HCT116 (cell line): ENCODE results near the gene MARCHF3. TPM values are rescaled to one million over a fixed set of nuclear protein-coding genes. Genes with fewer than 3 reads are reported as not detected.

Source experiments
- ATAC-seq: fragments of 200-7000 bp; cut with Tn5 transposase; 2 replicates; pipeline ENCODE4 v1.9.1; 2020; ENCODE audit warnings: mild to moderate bottlenecking, moderate library complexity
- BruUV-seq: library from RNA; stranded (reverse); fragments of 400-500 nt; replicated peaks from 2 replicates; lab custom pipeline; 2021; lab: Mats Ljungman, UMichigan
- CTCF ChIA-PET: fragments of 300-600 bp; sonication (Branson Sonifier 250); formaldehyde crosslinking; loops from one replicate; lab custom pipeline; 2021; ENCODE audit warnings: antibody characterized with exemption; lab: Charles Lee
- POLR2A ChIA-PET: fragments of 300-600, 350-600 bp; sonication (Branson Sonifier 250); formaldehyde crosslinking; loops from one replicate; lab custom pipeline; 2021; ENCODE audit warnings: antibody characterized with exemption; lab: Charles Lee
- RAD21 ChIA-PET, 2 experiments: fragments of 300-600 bp; sonication (Branson Sonifier 250); formaldehyde crosslinking; loops; one replicate each; lab custom pipeline; 2023; ENCODE audit warnings: low total read pairs in 2 of 2; ENCODE audit not compliant: uncharacterized antibody in 2 of 2, unreplicated experiment in 2 of 2, low non-redundant PET in 1 of 2; lab: Charles Lee
- DNase-seq: peaks from one replicate; pipeline ENCODE4 v3.0.0-alpha.2; 2010; ENCODE audit warnings: low read depth, low spot score
- H2AFZ ChIP-seq: fragments of 200-600 bp; shearing (Covaris generic), sonication (generic); 2 replicates; pipeline ENCODE4 v1.6.1; 2017; ENCODE audit warnings: low read depth, mixed run types, mixed read lengths, antibody characterized with exemption, low read length; ENCODE audit not compliant: poor library complexity, severe bottlenecking
- H3K27ac ChIP-seq: 2 replicates; pipeline ENCODE4 v1.5.1; 2012; ENCODE audit warnings: low read depth, low read length
- H3K27me3 ChIP-seq: fragments of 200-600 bp; sonication (generic); 2 replicates; pipeline ENCODE4 v1.6.1; 2016; ENCODE audit warnings: mixed run types, low read length, mixed read lengths; ENCODE audit not compliant: insufficient read depth
- H3K36me3 ChIP-seq, 2 experiments: fragments of 200-500 bp in 1 of 2; fragments of 200-600 bp in 1 of 2; sonication (Bioruptor generic) in 1 of 2; sonication (generic) in 1 of 2; 2 replicates each; pipeline versions ENCODE4 v1.5.1 to v1.6.1; 2014 to 2016; ENCODE audit warnings: low read length in 2 of 2, inconsistent platforms in 1 of 2, mixed read lengths in 1 of 2, mixed run types in 1 of 2; ENCODE audit not compliant: insufficient read depth in 2 of 2, control insufficient read depth in 1 of 2
- H3K4me1 ChIP-seq, 2 experiments: fragments of 200-600 bp in 1 of 2; sonication (generic) in 1 of 2; 2 replicates each; pipeline versions ENCODE4 v1.5.1 to v1.6.1; 2012 to 2017; ENCODE audit warnings: low read length in 2 of 2, inconsistent platforms in 1 of 2, mild to moderate bottlenecking in 1 of 2, mixed read lengths in 1 of 2, mixed run types in 1 of 2, moderate library complexity in 1 of 2; ENCODE audit not compliant: insufficient read depth in 2 of 2, control insufficient read depth in 1 of 2
- H3K4me2 ChIP-seq: fragments of 200-600 bp; sonication (generic); 2 replicates; pipeline ENCODE4 v1.6.1; 2017; ENCODE audit warnings: mixed run types, low read length, mixed read lengths
- H3K4me3 ChIP-seq, 2 experiments: fragments of 200-600 bp in 1 of 2; sonication (generic) in 1 of 2; replicated peaks in 1 of 2; 2 replicates each; pipeline ENCODE4 v1.5.1; 2011 to 2016; ENCODE audit warnings: low read length in 2 of 2, control low read depth in 1 of 2, low read depth in 1 of 2, mild to moderate bottlenecking in 1 of 2, mixed read lengths in 1 of 2, mixed run types in 1 of 2
- H3K79me2 ChIP-seq: fragments of 200-600 bp; sonication (generic); 2 replicates; pipeline ENCODE4 v1.6.1; 2017; ENCODE audit warnings: mild to moderate bottlenecking, mixed run types, low read length, moderate library complexity, mixed read lengths; ENCODE audit not compliant: insufficient read depth
- H3K9ac ChIP-seq: fragments of 200-600 bp; sonication (generic); 2 replicates; pipeline ENCODE4 v1.6.1; 2016; ENCODE audit warnings: low read length, mixed read lengths
- H3K9me2 ChIP-seq: fragments of 200-600 bp; sonication (generic), shearing (Covaris generic); 2 replicates; pipeline ENCODE4 v1.6.1; 2017; ENCODE audit warnings: mixed run types, mild to moderate bottlenecking, moderate library complexity; ENCODE audit not compliant: insufficient read depth
- H3K9me3 ChIP-seq, 2 experiments: fragments of 200-500 bp in 1 of 2; fragments of 200-600 bp in 1 of 2; sonication (Bioruptor generic) in 1 of 2; sonication (generic) in 1 of 2; 2 replicates each; pipeline ENCODE4 v1.6.1; 2014 to 2017; ENCODE audit warnings: low read length in 2 of 2, mixed read lengths in 2 of 2, inconsistent platforms in 1 of 2, low read depth in 1 of 2, mild to moderate bottlenecking in 1 of 2, mixed run types in 1 of 2, moderate library complexity in 1 of 2; ENCODE audit not compliant: control insufficient read depth in 1 of 2, insufficient read depth in 1 of 2
- H4K20me1 ChIP-seq: fragments of 200-600 bp; sonication (generic), shearing (Covaris generic); 2 replicates; pipeline ENCODE4 v1.6.1; 2017; ENCODE audit warnings: mixed run types, mild to moderate bottlenecking, moderate library complexity; ENCODE audit not compliant: insufficient read depth
- CBX3 ChIP-seq: IDR thresholded peaks from 2 replicates; pipeline ENCODE4 v1.6.1; 2012; ENCODE audit warnings: low read depth
- CEBPB ChIP-seq: IDR thresholded peaks from 2 replicates; pipeline ENCODE4 v1.6.1; 2012; ENCODE audit warnings: low read depth
- CTCF ChIP-seq, 3 experiments: fragments of 200-600 bp in 1 of 3; sonication (generic) in 1 of 3; IDR thresholded peaks in 2 of 3; conservative IDR thresholded peaks in 1 of 3; 2 replicates each; pipeline ENCODE4 v1.5.1; 2012 to 2017; ENCODE audit warnings: low read depth in 2 of 3, low read length in 2 of 3, antibody characterized with exemption in 1 of 3, borderline replicate concordance in 1 of 3, control low read depth in 1 of 3, mild to moderate bottlenecking in 1 of 3, mixed read lengths in 1 of 3, mixed run types in 1 of 3, moderate library complexity in 1 of 3; ENCODE audit not compliant: insufficient read depth in 1 of 3
- EGR1 ChIP-seq: IDR thresholded peaks from 2 replicates; pipeline ENCODE4 v1.6.1; 2012; ENCODE audit warnings: low read depth
- EZH2 ChIP-seq: fragments of 200-600 bp; sonication (generic); IDR thresholded peaks from 2 replicates; pipeline ENCODE4 v1.6.1; 2017; ENCODE audit warnings: antibody characterized with exemption, mixed run types
- EZH2phosphoT487 ChIP-seq: fragments of 200-600 bp; IDR thresholded peaks from 2 replicates; pipeline ENCODE4 v1.6.1; 2018; ENCODE audit warnings: antibody characterized with exemption, borderline replicate concordance
- POLR2A ChIP-seq: IDR thresholded peaks from 2 replicates; pipeline ENCODE4 v1.7.0; 2011; ENCODE audit warnings: borderline replicate concordance; ENCODE audit not compliant: insufficient read depth, insufficient read length; ENCODE audit errors: extremely low read depth
- RAD21 ChIP-seq: IDR thresholded peaks from 2 replicates; pipeline ENCODE4 v1.6.1; 2012; ENCODE audit warnings: low read depth, mild to moderate bottlenecking
- SP1 ChIP-seq: IDR thresholded peaks from 2 replicates; pipeline ENCODE4 v1.6.1; 2012; ENCODE audit warnings: low read depth
- TCF7L2 ChIP-seq: IDR thresholded peaks from 2 replicates; pipeline ENCODE4 v1.7.0; 2011; ENCODE audit warnings: borderline replicate concordance, inconsistent platforms; ENCODE audit not compliant: insufficient read depth, insufficient read length; ENCODE audit errors: extremely low read depth
- YY1 ChIP-seq: IDR thresholded peaks from 2 replicates; pipeline ENCODE4 v1.6.1; 2011; ENCODE audit warnings: low read length, low read depth, moderate library complexity, mild to moderate bottlenecking; ENCODE audit not compliant: insufficient replicate concordance; ENCODE audit errors: extremely low read depth
- ZNF274 ChIP-seq: fragments of 200-500 bp; sonication (Bioruptor generic); IDR thresholded peaks from 2 replicates; pipeline ENCODE4 v1.6.1; 2014; ENCODE audit warnings: mild to moderate bottlenecking, low read depth, low read length, inconsistent platforms
- intact Hi-C: fragments of 100-400 bp; cut with micrococcal nuclease; formaldehyde crosslinking; loops from 2 replicates; pipeline ENCODE4 v1.10.0; 2022
- total RNA-seq: library from RNA; stranded (reverse); gene quantifications from one replicate; pipeline ENCODE4 v1.2.1, GENCODE V29; 2021; ENCODE audit not compliant: unreplicated experiment
- TF ChIP-seq, protein P1 (sequence below): IDR thresholded peaks from 2 replicates; pipeline ENCODE4 v1.6.1; 2011; ENCODE audit warnings: mild to moderate bottlenecking, low read length, moderate library complexity; ENCODE audit not compliant: insufficient replicate concordance; ENCODE audit errors: extremely low read depth
- TF ChIP-seq, protein P2 (sequence below): IDR thresholded peaks from 2 replicates; pipeline ENCODE4 v1.6.1; 2012
- TF ChIP-seq, protein P3 (sequence below): IDR thresholded peaks from 2 replicates; pipeline ENCODE4 v1.6.1; 2012; ENCODE audit warnings: low read depth

MARCHF3 gene
- total RNA-seq, 1 experiment from 2014 or later, result 2.3 TPM

DNA sequence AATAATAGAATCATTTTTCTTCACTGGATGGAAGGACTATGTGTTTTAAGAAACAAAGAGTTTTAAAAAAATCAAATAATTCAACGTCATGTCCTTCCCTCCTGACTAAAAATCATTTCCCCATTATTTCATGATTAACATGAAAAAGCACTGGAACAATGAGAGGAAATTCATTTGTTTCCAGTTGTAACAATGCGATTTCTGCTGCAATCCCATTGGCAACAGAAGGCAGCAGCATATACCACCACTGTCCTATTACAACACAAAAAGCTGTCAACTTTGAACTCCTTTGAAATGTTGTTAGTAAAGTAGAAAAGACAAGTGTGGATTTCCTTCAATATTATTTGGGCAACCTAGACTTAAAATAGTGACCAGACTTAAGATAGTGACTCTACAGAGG is 39.9 kb upstream of the MARCHF3 start:
- Histone ChIP-seq H3K9ac (no peak overlapping the region), H3K27me3 (no peaks in the 10 kb centered on the region), H3K9me3 (no peaks in the 10 kb centered on the region), H3K27ac (no peak overlapping the region), H3K4me1 (peaks cover 0 to 7% of the 10 kb centered on the region in 2 experiments; a peak in 2 of 4 replicates), H3K4me3 (no peak overlapping the region), H2AFZ (no peak overlapping the region), H3K36me3 (no peaks in the 10 kb centered on the region), H3K9me2 (no peaks in the 10 kb centered on the region), H3K4me2 (no peak overlapping the region), H4K20me1 (no peaks in the 10 kb centered on the region), H3K79me2 (no peaks in the 10 kb centered on the region)
- no TSS peak for BruUV-seq
- ChIA-PET RAD21 (no interaction called here), CTCF (no interaction called here), POLR2A (no interaction called here)
- DNase-seq (no peak), ATAC-seq (no peak)
- TF ChIP-seq TCF7L2, result no peak
- TF ChIP-seq, protein P1, sequence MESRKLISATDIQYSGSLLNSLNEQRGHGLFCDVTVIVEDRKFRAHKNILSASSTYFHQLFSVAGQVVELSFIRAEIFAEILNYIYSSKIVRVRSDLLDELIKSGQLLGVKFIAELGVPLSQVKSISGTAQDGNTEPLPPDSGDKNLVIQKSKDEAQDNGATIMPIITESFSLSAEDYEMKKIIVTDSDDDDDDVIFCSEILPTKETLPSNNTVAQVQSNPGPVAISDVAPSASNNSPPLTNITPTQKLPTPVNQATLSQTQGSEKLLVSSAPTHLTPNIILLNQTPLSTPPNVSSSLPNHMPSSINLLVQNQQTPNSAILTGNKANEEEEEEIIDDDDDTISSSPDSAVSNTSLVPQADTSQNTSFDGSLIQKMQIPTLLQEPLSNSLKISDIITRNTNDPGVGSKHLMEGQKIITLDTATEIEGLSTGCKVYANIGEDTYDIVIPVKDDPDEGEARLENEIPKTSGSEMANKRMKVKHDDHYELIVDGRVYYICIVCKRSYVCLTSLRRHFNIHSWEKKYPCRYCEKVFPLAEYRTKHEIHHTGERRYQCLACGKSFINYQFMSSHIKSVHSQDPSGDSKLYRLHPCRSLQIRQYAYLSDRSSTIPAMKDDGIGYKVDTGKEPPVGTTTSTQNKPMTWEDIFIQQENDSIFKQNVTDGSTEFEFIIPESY, result no peak
- TF ChIP-seq ZNF274, result no peak
- TF ChIP-seq EZH2phosphoT487, result no peak
- no peak for TF ChIP-seq RAD21
- no peak for TF ChIP-seq CTCF (IDR thresholded peaks at IDR 0.05 in 2 of 3, conservative IDR thresholded peaks at IDR 0.05 in 1 of 3; ENCODE audit: borderline replicate concordance in 1 of 3, insufficient read depth in 1 of 3, low read depth in 2 of 3, low read length in 2 of 3)
- no peak for TF ChIP-seq YY1
- no peak for TF ChIP-seq EGR1
- TF ChIP-seq CEBPB, result no peak
- no peak for TF ChIP-seq CBX3
- TF ChIP-seq, protein P2, sequence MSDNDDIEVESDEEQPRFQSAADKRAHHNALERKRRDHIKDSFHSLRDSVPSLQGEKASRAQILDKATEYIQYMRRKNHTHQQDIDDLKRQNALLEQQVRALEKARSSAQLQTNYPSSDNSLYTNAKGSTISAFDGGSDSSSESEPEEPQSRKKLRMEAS, result no peak
- no peak for TF ChIP-seq SP1
- TF ChIP-seq, protein P3, sequence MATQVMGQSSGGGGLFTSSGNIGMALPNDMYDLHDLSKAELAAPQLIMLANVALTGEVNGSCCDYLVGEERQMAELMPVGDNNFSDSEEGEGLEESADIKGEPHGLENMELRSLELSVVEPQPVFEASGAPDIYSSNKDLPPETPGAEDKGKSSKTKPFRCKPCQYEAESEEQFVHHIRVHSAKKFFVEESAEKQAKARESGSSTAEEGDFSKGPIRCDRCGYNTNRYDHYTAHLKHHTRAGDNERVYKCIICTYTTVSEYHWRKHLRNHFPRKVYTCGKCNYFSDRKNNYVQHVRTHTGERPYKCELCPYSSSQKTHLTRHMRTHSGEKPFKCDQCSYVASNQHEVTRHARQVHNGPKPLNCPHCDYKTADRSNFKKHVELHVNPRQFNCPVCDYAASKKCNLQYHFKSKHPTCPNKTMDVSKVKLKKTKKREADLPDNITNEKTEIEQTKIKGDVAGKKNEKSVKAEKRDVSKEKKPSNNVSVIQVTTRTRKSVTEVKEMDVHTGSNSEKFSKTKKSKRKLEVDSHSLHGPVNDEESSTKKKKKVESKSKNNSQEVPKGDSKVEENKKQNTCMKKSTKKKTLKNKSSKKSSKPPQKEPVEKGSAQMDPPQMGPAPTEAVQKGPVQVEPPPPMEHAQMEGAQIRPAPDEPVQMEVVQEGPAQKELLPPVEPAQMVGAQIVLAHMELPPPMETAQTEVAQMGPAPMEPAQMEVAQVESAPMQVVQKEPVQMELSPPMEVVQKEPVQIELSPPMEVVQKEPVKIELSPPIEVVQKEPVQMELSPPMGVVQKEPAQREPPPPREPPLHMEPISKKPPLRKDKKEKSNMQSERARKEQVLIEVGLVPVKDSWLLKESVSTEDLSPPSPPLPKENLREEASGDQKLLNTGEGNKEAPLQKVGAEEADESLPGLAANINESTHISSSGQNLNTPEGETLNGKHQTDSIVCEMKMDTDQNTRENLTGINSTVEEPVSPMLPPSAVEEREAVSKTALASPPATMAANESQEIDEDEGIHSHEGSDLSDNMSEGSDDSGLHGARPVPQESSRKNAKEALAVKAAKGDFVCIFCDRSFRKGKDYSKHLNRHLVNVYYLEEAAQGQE, result no peak
- no peak for TF ChIP-seq POLR2A
- no peak for TF ChIP-seq EZH2
- intact Hi-C loops, result no loop called here
